Fibroblast of pulmonary artery (primary cell): ENCODE measurements around the gene AQR.

Experiments
- DNase-seq: peaks from one replicate; pipeline ENCODE4 v3.0.0-alpha.2; 2010; ENCODE audit warnings: low read depth
- H3K4me3 ChIP-seq: replicated peaks from 2 replicates; pipeline ENCODE4 v1.5.1; 2011; ENCODE audit warnings: low read depth, mild to moderate bottlenecking, control low read depth, low read length, moderate library complexity
- TF ChIP-seq, protein P1 (sequence below): IDR thresholded peaks from 2 replicates; pipeline ENCODE4 v1.5.1; 2011; ENCODE audit warnings: mild to moderate bottlenecking, control low read depth, low read length, inconsistent platforms; ENCODE audit errors: missing control alignments

Gene AQR

DNA sequence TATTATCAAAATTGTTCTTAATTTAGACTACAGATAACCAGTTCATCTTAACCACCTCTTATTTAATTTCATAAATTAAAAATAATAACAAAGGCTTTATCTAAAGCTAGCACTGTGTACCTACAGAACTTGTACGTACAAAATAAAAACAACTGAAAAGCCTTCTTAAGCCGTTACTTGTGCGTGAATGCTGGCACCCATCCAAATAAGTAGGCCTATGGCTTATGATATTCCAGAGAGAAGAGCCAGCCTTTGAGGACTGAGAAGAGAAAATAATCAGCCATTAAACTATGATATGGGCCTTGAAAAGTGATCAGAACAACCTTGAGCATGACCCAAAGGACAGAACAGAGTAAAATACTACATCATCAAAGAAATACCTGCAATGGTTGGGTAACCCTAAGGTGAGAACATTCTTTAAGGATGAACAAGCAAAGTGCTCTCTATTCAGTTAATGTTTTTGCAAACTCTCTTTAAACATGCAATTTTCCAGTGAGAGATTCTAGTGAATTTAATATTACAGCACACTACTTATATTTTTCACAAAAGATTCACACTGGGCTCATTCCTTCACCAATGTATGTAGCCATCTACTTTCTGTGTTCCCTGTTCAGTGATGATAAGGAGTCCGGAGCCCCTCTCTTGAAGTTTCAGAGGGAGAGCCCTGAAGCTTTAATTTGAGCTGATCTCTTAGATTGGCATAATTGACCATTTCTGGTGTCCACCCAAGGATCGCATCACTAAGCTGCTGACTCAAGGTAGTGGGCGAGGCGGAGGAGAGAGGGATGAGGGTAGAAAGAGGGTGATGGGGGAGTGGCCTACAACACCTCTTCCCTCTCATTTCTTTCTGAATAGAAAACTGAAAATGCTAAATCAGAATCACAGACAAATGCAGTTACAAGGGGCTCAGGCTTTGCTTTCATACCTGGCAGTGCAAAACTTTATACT lies 166.5 kb downstream of the AQR start:
- H3K4me3 ChIP-seq = no peak overlapping the region
- DNase-seq = no peak
- TF ChIP-seq, protein P1, sequence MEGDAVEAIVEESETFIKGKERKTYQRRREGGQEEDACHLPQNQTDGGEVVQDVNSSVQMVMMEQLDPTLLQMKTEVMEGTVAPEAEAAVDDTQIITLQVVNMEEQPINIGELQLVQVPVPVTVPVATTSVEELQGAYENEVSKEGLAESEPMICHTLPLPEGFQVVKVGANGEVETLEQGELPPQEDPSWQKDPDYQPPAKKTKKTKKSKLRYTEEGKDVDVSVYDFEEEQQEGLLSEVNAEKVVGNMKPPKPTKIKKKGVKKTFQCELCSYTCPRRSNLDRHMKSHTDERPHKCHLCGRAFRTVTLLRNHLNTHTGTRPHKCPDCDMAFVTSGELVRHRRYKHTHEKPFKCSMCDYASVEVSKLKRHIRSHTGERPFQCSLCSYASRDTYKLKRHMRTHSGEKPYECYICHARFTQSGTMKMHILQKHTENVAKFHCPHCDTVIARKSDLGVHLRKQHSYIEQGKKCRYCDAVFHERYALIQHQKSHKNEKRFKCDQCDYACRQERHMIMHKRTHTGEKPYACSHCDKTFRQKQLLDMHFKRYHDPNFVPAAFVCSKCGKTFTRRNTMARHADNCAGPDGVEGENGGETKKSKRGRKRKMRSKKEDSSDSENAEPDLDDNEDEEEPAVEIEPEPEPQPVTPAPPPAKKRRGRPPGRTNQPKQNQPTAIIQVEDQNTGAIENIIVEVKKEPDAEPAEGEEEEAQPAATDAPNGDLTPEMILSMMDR = no peak

DNA sequence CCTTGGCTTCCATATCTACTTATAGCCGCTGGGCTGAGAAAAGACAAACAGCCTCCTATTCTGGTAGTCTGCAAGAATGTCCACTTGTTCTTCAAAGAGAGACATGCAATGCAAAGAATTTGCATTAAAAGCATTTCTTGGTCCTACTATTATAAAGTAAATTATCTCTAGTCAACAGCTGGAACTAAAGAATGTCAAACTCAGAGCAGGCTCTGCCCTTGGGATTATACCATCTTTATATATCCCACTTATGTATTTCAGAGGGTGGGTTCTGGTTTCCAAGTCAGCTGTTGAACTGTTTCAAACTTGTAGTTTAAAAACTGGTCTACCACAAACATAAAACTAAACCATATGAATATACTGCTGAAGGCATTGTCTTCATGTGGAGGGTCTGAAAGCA lies 167.2 kb downstream of the AQR start:
- no peak for DNase-seq
- no peak overlapping the region for H3K4me3 ChIP-seq
- TF ChIP-seq, protein P1 = no peak
